AG04450 (cell line): ENCODE measurements around the gene SMIM24. TPM values are rescaled to one million over a fixed set of nuclear protein-coding genes. Genes with fewer than 3 reads are reported as not detected.

Experiments
- CTCF ChIA-PET: fragments of 300-600, 350-600 bp; formaldehyde crosslinking; extraction: SDS; loops from one replicate; lab custom pipeline; 2022; ENCODE audit warnings: antibody characterized with exemption, inconsistent platforms; lab: Charles Lee
- POLR2A ChIA-PET: fragments of 350-600 bp; formaldehyde crosslinking; extraction: SDS; loops from one replicate; lab custom pipeline; 2021; ENCODE audit warnings: antibody characterized with exemption, inconsistent platforms; lab: Yijun Ruan, JAX
- DNase-seq: peaks from one replicate; pipeline ENCODE4 v3.0.0-alpha.2; 2011; ENCODE audit warnings: low read depth, low spot score
- H3K27ac ChIP-seq: one replicate; pipeline ENCODE4 v1.5.1; 2012; ENCODE audit warnings: low read depth, low read length, control low read depth
- H3K27me3 ChIP-seq: one replicate; pipeline ENCODE4 v1.6.0; 2012; ENCODE audit warnings: low read length; ENCODE audit not compliant: control insufficient read depth, insufficient read depth
- H3K4me3 ChIP-seq: 2 replicates; pipeline ENCODE4 v1.5.1; 2011; ENCODE audit warnings: mild to moderate bottlenecking, low read depth, low read length, control low read depth
- H3K9me3 ChIP-seq: 2 replicates; pipeline ENCODE4 v1.5.1; 2012; ENCODE audit warnings: low read length; ENCODE audit not compliant: control insufficient read depth, insufficient read depth
- polyA plus RNA-seq: library from polyadenylated mRNA; depleted of rRNA; stranded (reverse); fragments of >200 nt; gene quantifications from 2 replicates; pipeline ENCODE4 v1.2.3, GENCODE V29; 2011
- TF ChIP-seq, protein P1 (sequence below): IDR thresholded peaks from 2 replicates; pipeline ENCODE4 v1.5.1; 2011; ENCODE audit warnings: low read depth, low read length, control low read depth, inconsistent platforms

SMIM24 gene
- polyA plus RNA-seq, 1 experiment: 0.19 TPM

DNA sequence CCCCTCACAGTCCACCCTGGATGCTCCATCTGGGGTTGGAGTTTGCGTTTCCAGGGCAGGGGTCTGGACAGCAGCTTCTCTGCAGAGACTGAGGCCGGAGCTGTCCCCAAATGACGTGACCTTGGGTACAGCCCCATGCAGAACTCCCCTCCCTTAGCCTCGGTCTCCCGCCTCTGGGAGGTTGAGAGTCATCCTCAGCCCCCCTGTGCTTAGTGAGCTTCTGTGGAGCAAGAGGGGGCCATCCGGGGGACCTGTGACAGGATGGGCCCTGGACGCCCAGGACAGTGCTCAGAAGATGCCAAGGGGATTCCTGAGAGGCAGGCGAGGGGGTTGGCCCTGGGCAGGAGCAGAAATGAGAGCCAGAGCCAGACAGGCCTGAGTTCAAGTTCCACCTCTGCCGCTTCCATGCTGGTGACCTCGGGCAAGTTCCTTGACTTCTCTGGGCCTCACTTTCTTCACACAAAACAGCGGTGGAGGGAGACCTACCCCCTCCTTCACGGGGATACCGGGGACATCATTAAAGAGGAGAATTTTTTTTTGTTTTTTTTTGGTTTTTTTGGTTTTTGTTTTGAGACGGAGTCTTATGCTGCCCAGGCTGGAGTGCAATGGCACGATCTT is 20.3 kb downstream of the SMIM24 start:
- Histone ChIP-seq H3K9me3 (no peaks in the 10 kb centered on the region; the same call in 1 of the 2 replicates), H3K27ac (peak overlapping the region; percentile 39), H3K4me3 (no peak overlapping the region), H3K27me3 (no peaks in the 10 kb centered on the region)
- ChIA-PET CTCF (interaction anchor here (1.3 kb wide), 1 partner anchor 13 kb away, joined by 5 read pairs; no protein-coding TSS in a partner anchor), POLR2A (no interaction called here)
- no peak for DNase-seq
- TF ChIP-seq, protein P1, sequence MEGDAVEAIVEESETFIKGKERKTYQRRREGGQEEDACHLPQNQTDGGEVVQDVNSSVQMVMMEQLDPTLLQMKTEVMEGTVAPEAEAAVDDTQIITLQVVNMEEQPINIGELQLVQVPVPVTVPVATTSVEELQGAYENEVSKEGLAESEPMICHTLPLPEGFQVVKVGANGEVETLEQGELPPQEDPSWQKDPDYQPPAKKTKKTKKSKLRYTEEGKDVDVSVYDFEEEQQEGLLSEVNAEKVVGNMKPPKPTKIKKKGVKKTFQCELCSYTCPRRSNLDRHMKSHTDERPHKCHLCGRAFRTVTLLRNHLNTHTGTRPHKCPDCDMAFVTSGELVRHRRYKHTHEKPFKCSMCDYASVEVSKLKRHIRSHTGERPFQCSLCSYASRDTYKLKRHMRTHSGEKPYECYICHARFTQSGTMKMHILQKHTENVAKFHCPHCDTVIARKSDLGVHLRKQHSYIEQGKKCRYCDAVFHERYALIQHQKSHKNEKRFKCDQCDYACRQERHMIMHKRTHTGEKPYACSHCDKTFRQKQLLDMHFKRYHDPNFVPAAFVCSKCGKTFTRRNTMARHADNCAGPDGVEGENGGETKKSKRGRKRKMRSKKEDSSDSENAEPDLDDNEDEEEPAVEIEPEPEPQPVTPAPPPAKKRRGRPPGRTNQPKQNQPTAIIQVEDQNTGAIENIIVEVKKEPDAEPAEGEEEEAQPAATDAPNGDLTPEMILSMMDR: no peak

DNA sequence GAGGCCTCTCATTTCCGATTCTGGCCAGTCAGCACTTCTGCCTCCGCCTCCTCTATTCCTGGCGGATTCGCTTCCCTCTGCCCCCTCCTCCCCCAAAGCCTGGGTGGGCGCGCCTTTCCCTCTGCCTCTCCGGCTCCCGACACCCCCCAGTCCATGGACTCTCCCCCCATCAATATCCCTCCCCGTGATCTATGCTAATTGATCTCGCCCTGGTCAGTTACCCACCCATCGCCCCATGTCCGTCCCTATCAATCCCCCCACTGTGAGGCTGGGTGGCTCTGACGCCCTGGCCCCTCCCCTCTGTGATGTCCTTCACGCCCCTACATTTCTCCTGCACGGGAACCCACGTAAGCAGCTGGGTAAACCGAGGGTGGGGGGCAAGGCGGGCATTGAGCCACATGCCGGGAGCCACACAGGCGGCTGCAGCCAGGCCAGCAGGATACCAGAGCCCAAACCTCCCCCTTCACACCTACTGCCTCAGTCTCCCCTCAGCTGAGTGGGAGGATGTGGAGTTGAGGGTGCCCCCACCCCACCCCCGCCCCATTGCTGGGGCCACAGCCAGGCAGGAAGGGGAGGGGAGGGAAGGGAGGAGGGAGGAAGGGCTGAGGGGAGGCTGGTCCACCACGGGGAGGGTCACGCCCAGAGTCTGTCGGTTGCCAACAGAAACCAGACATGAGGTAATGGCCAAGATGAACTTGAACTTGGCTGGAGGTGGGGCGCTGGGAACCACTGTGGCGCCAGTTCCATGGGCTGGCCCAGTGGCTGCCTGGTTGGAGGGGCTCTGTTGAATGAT is 21.0 kb downstream of the SMIM24 start:
- TF ChIP-seq, protein P1: no peak
- ChIA-PET CTCF (interaction anchor here (1.3 kb wide), 1 partner anchor 14 kb away, joined by 5 read pairs; no protein-coding TSS in a partner anchor), POLR2A (interaction anchor here (0.9 kb wide), 1 partner anchor 20 kb away, joined by 3 read pairs; no protein-coding TSS in a partner anchor)
- H3K27me3 ChIP-seq: no peaks in the 10 kb centered on the region
- peak overlapping the region; percentile 39 for H3K27ac ChIP-seq
- H3K4me3 ChIP-seq: no peak overlapping the region
- H3K9me3 ChIP-seq: no peaks in the 10 kb centered on the region; the same call in 1 of the 2 replicates
- peak; percentile 58 for DNase-seq

DNA sequence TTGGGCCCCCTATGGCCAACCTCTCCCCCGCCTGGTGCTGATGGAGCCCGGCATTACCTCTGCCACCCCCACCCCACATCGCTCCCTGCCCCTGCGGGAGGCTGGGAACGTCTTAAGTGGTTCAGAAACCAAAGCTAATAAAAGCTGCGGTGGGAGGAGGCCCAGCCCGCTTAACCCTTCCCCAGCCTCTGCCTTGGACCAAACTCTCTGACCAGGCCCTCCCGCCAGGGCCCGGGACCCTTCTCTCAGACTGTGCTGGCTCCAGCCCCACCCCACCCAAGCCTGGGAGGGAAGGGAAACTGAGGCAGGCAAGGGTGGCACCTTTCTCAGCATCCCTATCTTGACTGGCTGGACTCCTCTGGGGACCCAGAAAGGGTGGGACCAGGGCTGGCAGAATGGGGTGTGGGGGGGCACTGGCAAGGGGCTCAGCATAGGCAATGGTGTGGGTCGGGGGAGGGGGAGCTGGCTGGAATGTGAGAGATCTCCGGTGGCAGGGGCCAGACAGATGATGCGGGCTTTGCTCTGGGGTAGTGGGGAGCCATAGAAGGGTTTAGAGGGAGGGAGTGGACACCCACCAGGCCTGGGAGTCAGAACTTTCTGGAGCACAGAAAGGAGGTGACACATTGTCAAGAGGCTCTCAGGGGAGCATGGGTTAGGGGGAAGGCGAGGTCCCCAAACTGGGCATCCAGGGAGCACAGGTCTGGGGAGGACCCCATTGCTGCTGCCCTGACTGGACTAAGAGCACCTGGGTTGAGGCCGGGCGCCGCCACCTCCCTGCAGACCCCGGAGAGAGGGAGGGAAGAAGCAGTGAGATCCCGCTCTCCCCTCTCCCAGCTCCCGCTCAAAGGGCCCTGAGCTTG is 21.9 kb downstream of the SMIM24 start:
- Histone ChIP-seq H3K4me3 (no peak overlapping the region), H3K27me3 (no peaks in the 10 kb centered on the region), H3K27ac (peak overlapping the region; percentile 11), H3K9me3 (no peaks in the 10 kb centered on the region; the same call in 1 of the 2 replicates)
- ChIA-PET CTCF (no interaction called here), POLR2A (interaction anchor here (0.5 to 0.9 kb wide), 2 partner anchors 21 to 37 kb away, joined by 3 to 5 read pairs; no protein-coding TSS in a partner anchor)
- TF ChIP-seq, protein P1: no peak
- DNase-seq: no peak

DNA sequence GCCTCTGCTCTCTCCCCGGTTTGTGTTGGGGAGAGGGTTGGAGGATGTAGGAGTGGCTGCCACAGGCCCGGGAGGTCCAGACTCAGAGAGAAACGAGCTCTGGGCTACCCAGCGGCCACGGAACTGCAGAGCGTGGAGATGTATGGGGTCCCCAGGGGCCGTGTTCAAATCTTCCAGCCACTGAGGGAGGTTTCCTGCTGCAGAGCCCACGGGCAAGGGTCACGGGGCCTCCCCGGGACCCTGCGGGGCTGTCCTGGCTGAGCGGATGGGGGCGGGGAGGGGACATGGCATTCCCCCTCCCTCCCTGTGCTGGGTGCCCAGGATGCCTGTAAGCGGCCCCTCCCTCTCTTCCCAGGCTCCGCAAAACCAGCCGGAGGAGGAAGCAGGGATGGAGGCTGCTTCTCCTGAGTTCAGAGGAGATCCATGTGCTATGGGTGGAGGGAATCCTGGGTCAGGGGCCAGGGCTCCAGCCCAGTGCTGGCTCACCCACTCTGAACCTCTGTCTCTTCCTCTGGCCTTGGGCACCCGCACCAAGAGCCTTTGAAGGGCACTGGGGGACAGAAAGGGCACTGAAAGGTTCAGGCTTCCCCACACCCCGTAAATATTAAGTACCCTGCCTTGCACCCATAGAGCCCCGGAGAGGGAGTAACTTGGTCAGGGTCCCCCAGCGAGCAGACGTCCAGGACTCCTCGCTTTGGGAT is 22.6 kb downstream of the SMIM24 start:
- POLR2A ChIA-PET: interaction anchor here (0.5 kb wide), 1 partner anchor 37 kb away, joined by 5 read pairs; no protein-coding TSS in a partner anchor
- H3K27ac ChIP-seq: peak overlapping the region; percentile 21
- H3K27me3 ChIP-seq: no peaks in the 10 kb centered on the region
- H3K9me3 ChIP-seq: no peaks in the 10 kb centered on the region; the same call in 1 of the 2 replicates
- TF ChIP-seq, protein P1: no peak
- no peak overlapping the region for H3K4me3 ChIP-seq
- CTCF ChIA-PET: no interaction called here
- DNase-seq: no peak
